Glomerular endothelial cell (primary cell): ENCODE results near the gene OR5H15. TPM values are rescaled to one million over a fixed set of nuclear protein-coding genes. Genes with fewer than 3 reads are reported as not detected.

ENCODE experiments used
- total RNA-seq: library from RNA; depleted of rRNA; stranded (reverse); fragments of >200 nt; gene quantifications from 2 replicates; pipeline ENCODE4 v1.2.3, GENCODE V29; 2015

OR5H15 gene
- total RNA-seq, 1 donor from 2014 or later: not detected

Other genes starting within 250 kb of the OR5H15 start
- gene RIOX2, start 194.3 kb upstream of the OR5H15 start, total RNA-seq: 18.3 and 27.1 TPM in 2 replicates
- gene GABRR3, start 131.4 kb upstream of the OR5H15 start, total RNA-seq: not detected in 2 replicates
- gene OR5AC2, start 79.5 kb upstream of the OR5H15 start, total RNA-seq: not detected in 2 replicates
- not detected in 2 replicates for gene OR5H1, start 36.0 kb upstream of the OR5H15 start, total RNA-seq
- gene OR5H14, start 19.2 kb upstream of the OR5H15 start, total RNA-seq: not detected in 2 replicates
- gene OR5H6, start 97.5 kb downstream of the OR5H15 start, total RNA-seq: not detected in 2 replicates
- not detected in 2 replicates for gene OR5H2, start 115.8 kb downstream of the OR5H15 start, total RNA-seq
- not detected in 2 replicates for gene OR5K4, start 187.2 kb downstream of the OR5H15 start, total RNA-seq
- not detected in 2 replicates for gene OR5K3, start 224.0 kb downstream of the OR5H15 start, total RNA-seq